Measurements from ENCODE around the gene NKD1. TPM values are rescaled to one million over a fixed set of nuclear protein-coding genes. Genes with fewer than 3 reads are reported as not detected.

Gene NKD1
- total and polyA plus RNA-seq, 2 donors from 2014 or later: 1.1 to 9.9 TPM

- FAIRE-seq (no peak), DNase-seq (no peak)
- Histone ChIP-seq H3K27ac (ENCODE audit: low read depth in 2 of 2, low read length in 2 of 2) (no peak overlapping the region), H3K9me3 (ENCODE audit: control insufficient read depth in 2 of 3, insufficient read depth in 1 of 3, low read length in 3 of 3) (peaks cover 0 to 6% (median 0%) of the 10 kb centered on the region in 3 donors), H3K27me3 (ENCODE audit: control insufficient read depth, insufficient read depth, low read length) (no peaks in the 10 kb centered on the region), H3K9ac (ENCODE audit: low read length in 3 of 3) (no peak overlapping the region), H3K4me1 (ENCODE audit: control insufficient read depth in 2 of 3, insufficient read depth in 2 of 3, low read depth in 1 of 3, low read length in 3 of 3) (no peaks in the 10 kb centered on the region), H3K4me3 (ENCODE audit: low read length in 3 of 3) (no peak overlapping the region), H3K36me3 (ENCODE audit: control insufficient read depth in 2 of 3, insufficient read depth in 3 of 3, low read length in 3 of 3) (no peaks in the 10 kb centered on the region)
- intact Hi-C loops (cut with DNase I): no loop called here
- no peak for TF ChIP-seq CTCF (IDR thresholded peaks at IDR 0.05; ENCODE audit: borderline replicate concordance, extremely low read depth, insufficient read depth)
Observed at GRCh38 chr16:50560903-50561863, 13.0 kb downstream of the NKD1 start.

- Histone ChIP-seq H3K27me3 (ENCODE audit: control insufficient read depth, insufficient read depth, low read length) (no peaks in the 10 kb centered on the region), H3K27ac (ENCODE audit: low read depth in 2 of 2, low read length in 2 of 2) (no peak overlapping the region), H3K4me3 (ENCODE audit: low read length in 3 of 3) (no peak overlapping the region), H3K9ac (ENCODE audit: low read length in 3 of 3) (no peak overlapping the region), H3K36me3 (ENCODE audit: control insufficient read depth in 2 of 3, insufficient read depth in 3 of 3, low read length in 3 of 3) (no peaks in the 10 kb centered on the region), H3K4me1 (ENCODE audit: control insufficient read depth in 2 of 3, insufficient read depth in 2 of 3, low read depth in 1 of 3, low read length in 3 of 3) (no peaks in the 10 kb centered on the region), H3K9me3 (ENCODE audit: control insufficient read depth in 2 of 3, insufficient read depth in 1 of 3, low read length in 3 of 3) (peaks cover 0 to 6% (median 0%) of the 10 kb centered on the region in 3 donors)
- TF ChIP-seq CTCF (IDR thresholded peaks at IDR 0.05; ENCODE audit: borderline replicate concordance, extremely low read depth, insufficient read depth): no peak
- intact Hi-C loops (cut with DNase I): no loop called here
- FAIRE-seq: no peak
- DNase-seq: no peak
Observed at GRCh38 chr16:50562657-50563056, 14.5 kb downstream of the NKD1 start.

- no peaks in the 10 kb centered on the region for H3K27me3 ChIP-seq (ENCODE audit: control insufficient read depth, insufficient read depth, low read length)
- no peaks in the 10 kb centered on the region for H3K4me1 ChIP-seq (ENCODE audit: control insufficient read depth in 2 of 3, insufficient read depth in 2 of 3, low read depth in 1 of 3, low read length in 3 of 3)
- H3K27ac ChIP-seq (ENCODE audit: low read depth in 2 of 2, low read length in 2 of 2): no peak overlapping the region
- no peaks in the 10 kb centered on the region for H3K36me3 ChIP-seq (ENCODE audit: control insufficient read depth in 2 of 3, insufficient read depth in 3 of 3, low read length in 3 of 3)
- intact Hi-C loops (cut with DNase I): no loop called here
- no peak for DNase-seq
- no peak for TF ChIP-seq CTCF (IDR thresholded peaks at IDR 0.05; ENCODE audit: borderline replicate concordance, extremely low read depth, insufficient read depth)
- H3K9ac ChIP-seq (ENCODE audit: low read length in 3 of 3): no peak overlapping the region
- peaks cover 0 to 6% (median 0%) of the 10 kb centered on the region in 3 donors for H3K9me3 ChIP-seq (ENCODE audit: control insufficient read depth in 2 of 3, insufficient read depth in 1 of 3, low read length in 3 of 3)
- no peak for FAIRE-seq
- H3K4me3 ChIP-seq (ENCODE audit: low read length in 3 of 3): no peak overlapping the region
Observed at GRCh38 chr16:50563989-50564388, 15.8 kb downstream of the NKD1 start.

Data from kidney (tissue), 14 donors.